ENCODE measurements around the gene SMURF1.

The SMURF1 gene

DNA sequence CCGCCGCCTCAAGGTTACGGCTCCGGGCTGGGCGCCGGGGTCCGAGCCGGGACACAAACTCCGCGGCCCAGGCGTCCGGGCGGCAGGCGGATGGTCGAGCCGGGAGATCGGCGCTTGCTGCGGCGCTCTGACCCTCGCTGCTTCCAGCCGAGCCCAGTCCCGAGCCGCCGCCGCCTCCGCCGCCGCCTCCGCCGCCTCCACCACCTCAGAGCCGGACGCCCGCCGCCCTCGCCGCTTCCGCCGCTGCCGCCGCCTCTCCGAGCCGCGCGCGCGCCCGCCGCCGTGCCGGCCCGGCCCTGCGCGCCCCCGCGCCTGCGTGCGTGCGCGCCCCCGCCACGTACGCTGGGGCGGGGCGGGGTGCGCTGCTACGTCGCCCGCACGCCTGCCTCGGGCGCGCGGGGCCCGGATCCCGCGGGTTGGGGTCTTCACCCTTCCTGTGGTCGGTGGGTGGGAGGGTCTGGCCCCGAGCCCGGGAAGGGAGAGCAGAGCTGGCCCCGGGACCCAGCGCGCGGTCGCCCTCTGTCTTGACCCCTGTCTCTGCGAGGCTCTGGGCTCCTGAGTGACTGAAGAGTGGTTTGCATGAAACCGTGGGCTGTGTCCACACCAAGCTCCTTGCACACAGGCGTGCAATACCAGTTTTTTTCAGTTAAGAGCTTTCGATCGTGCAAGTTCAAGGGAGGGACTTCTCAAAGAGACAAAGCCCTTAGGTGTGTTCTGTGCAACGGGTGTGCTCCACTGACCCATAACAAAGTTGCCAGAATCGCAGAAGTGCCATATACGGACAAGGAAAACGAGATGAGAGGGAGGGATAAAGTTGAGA is at the start of gene SMURF1:
TSS of gene SMURF1 (minus strand) at position 256 of the 820 bp plus-strand sequence. CDS start 328 bp downstream, outside the sequence.
- peak; percentile 59 to 87 for DNase-seq

DNA sequence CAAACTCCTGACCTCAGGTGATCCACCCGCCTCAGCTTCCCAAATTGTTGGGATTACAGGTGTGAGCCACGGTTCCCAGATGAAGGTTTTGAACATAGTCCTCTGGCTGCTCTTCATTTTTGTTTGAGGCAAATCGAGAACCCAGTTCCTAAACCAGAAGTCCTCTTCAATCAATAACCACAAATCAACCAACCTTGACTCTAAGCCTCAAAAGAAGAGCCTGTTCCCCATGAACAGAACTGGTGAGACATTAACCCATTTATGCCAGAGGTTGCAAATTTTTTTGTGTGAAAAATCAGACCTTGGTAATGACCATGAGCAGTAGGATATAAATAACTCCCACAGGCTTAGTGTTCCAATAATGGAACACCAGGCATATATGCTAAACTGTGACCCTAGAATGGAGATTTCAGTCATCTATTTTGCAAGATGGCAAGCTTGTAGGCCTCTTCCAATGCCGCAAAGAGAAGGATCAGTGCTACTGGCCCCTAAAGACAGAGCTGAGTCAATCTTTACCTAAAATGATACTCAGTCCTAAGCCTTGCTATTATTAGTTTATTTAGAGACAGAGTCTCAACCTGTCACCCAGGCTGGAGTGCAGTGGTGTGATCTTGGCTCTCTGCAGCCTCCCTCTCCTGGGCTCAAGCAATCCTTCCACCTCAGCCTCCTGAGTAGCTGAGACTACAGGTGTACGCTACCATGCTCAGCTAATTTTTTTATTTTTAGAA is 48.1 kb upstream of the SMURF1 start:
- no peak for DNase-seq

DNA sequence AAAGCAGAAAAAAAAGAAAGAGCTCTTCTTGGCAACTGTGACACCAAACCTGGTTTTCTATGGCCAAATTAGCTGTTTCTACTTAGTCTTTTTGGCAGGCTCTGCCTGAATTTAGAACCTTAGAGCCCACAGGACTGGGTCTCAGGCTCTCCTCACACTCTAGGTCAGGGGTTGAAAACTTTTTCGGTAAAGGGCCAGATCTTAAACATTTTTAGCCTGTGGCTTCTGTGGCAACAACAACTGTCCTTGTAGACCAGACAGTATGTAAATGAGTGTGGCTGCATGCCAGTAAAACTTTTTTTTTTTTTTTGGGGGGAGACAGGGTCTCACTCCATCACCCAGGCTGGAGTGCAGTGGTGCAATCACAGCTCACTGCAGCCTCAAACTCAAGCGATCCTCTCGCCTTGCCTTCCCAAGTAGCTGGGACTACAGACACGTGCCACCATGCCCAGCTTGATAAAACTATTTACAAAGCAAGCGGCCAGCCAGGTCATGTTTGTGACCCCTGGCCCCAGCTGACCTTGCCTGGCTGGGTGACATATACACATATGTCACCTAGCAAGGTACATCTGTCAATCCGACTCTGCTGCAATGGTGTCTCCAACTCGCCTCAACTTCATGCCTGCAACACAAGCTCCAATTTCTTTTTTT is 46.6 kb upstream of the SMURF1 start:
- no peak for DNase-seq

DNA sequence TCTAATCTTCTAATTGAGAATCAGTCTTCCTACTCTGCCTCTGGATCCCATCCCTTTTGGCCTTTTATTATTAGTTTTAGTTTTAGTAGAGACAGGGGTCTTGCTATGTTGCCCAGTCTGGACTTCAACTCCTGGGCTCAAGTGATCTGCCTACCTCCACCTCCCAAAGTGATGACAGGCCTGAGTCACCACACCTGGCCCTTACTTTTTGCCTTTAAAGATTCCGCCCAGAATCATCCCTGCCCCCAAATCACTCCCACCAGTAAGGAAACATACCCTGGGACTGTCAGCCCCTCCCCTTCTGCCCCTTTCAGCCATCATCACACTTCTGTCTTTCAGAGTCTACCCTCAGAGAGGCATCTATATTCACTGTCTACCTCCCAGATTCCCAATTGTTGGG is 45.3 kb upstream of the SMURF1 start:
- no peak for DNase-seq

DNA sequence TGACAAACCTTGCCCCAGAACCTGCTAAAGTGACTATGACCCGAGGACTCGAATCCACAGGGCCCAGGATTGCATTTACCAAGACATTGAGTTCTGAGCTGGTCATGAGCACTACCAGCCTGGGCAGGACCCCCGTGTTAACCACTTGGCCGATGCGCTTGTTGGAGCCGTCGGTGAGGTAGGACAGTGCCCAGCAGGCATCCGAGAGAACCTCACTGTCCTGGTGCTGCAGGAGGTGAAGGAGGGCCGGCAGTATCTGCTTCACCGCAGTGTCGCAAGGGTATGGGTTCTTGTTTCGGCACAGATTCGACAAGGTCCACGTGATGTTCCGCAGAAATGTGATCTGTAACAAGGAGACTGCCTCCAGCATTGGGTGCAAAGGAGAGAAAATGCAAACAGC is 44.3 kb upstream of the SMURF1 start:
- DNase-seq = no peak

DNA sequence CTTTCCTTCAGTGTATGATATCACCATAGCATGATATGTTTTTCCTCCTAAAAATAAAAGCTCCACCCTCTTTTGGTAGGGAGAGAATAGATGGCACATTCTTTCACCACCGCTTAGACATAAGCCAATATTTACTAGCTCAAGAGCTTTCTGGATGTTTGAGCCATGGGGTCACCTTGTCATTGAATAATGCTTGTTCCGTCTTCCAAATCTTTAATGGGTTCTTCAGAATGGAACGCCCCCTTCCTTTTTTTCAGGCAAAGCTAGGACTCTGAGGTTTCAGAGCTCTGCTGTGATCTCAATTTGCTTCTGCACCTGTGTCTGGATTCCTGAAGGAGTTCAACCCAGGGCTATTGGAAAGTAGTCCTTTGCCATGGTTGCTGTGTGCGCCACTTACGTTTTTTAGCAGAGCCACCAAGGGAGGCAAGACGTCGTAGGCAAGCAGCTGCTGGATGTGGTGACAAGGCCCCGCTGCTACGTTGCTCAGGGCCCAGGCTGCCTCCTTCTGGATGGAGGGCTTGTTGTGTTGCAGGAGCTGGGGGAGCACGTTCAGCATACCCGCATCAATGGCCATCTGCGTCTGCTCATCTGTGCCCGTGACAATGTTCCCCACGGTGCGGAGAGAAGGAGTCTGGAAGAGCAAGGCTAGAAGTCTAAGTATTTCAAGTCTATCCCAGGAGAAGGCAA is 40.8 kb upstream of the SMURF1 start:
- DNase-seq = no peak

DNA sequence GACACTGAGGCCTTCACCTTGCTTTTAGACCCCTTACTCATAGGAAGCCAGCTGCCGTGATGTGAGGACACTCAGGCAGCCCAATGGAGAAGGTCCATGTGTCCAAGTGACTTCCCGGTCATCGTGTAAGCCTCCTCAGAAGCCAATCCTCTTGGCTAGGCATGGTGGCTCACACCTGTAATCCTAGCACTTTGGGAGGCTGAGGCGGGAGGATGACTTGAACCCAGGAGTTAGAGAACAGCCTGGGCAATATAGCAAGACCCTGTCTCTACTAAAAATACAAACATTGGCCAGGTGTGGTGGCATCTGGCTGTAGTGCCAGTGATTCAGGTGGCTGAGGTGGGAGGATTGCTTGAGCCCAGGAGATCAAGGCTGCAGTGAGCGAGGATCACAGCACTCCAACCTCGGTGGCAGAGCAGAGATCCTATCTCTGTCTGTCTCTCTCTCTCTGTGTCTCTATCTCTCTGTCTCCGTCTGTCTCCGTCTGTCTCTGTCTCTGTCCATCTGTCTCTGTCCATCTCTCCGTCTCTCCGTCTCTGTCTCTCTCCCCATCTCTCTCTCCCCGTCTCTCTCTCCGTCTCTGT is 36.3 kb upstream of the SMURF1 start:
- no peak for DNase-seq

DNA sequence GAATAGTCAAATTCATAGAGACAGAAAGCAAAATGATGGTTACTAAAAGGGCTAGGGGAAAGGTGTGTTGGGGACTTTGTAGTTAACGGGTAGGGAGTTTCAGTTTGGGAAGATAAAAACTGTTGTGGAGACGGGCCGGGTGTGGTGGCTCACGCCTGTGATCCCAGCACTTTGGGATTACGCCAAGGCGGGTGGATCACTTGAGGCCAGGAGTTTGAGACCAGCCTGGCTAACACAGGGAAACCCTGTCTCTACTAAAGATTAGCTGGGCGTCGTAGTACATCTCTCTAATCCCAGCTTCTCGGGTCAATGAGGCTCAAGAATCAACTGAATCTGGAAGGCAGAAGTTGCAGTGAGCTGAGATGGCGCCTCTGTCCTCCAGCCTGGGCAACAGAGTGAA is 33.3 kb upstream of the SMURF1 start:
- no peak for DNase-seq

DNA sequence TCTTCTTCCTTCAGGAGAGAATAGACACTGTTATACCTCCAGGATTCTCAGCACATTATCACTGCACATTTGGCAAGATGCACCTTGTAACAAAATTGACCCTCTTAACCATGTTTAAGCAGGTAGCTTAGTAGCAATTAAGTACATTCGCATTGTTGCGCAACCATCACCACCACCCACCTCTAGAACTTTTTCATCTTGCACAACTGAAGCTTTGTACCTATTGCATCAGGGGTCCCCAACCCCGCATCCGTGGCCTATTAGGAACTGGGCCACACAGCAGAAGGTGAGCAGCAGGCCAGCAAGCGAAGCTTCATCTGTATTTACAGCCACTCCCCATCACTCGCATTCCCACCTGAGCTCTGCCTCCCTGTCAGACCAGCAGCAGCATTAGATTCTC is 29.9 kb upstream of the SMURF1 start:
- DNase-seq = no peak

DNA sequence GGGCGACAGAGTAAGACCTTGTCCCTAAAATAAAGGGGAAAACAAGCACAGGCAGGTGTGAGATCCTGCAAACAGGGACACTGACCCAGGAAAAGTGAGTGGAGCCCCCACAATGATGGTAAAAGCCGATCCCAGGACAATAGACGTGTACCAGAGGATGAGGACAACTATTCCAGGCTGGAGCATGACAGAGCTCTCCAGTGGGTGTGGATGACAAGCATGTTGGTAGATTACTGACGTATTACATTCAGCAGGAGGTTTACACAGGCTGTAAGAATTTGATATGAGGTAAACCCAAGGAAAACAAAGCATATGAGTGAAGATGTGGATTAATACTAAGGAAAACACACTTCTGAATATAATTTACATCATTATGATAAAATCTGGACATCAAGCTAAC is 27.8 kb upstream of the SMURF1 start:
- DNase-seq = no peak

DNA sequence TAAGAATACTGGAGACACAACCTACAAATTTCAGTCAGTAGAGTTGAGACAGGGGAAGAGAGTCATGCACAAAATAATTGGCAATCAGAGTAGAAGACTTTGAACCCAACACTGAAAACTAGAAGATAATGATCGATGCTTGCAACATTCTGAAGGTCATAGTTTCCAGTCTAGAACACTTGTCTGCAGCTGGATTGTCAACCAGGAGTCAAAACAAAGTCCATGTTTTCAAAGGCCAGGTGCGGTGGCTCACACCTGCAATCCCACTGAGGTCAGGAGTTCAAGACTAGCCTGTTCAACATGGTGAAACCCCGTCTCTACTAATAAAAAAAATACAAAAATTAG is 26.8 kb upstream of the SMURF1 start:
- no peak for DNase-seq

DNA sequence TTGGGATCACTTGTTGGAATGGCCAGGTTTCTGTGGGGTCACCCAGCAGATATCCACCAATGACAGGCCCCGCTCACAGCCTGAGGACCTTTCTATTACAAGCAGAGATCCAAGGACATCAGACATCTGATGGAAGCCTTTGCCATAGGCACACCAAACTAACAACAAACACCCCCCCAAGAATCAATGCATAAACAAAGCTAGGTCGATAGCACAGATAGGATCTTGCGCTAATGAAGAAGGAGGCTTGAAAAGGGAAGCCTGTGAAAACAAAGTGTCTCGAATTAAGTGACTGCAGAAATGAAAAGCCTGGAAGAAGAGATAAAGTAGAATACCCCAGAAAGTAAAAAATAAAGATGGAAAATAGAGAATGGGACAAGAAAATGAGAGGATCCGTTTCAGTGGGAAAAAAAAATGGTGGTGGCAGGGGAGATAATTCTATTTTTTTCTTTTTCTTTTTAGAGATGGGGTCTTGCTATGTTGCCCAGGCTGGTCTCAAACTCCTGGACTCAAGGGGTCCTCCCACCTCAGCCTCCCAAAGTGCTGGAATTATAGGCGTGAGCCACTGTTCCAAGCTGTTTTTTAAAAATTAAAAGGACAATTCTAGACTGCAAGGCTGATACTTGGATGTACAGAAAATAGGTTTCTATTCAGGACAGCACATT is 26.3 kb upstream of the SMURF1 start:
- DNase-seq = no peak

DNA sequence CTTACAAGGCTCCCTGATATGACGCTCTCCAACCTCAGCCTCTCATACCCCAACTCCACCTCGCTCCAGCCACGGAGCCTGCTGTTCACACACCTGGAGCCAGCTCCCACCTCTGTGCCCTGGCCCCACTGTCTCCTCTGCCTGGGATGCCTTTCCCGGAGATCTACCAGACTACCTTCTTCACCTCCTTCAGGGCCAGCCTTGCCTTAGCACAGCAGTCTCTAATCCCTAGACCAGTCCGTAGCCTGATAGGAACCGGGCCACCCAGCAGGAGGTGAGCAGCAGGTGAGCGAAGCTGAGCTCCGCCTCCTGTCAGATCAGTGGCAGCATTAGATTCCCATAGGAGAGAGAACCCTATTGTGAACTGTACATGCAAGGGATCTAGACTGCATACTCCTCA is 23.2 kb upstream of the SMURF1 start:
- DNase-seq = no peak

DNA sequence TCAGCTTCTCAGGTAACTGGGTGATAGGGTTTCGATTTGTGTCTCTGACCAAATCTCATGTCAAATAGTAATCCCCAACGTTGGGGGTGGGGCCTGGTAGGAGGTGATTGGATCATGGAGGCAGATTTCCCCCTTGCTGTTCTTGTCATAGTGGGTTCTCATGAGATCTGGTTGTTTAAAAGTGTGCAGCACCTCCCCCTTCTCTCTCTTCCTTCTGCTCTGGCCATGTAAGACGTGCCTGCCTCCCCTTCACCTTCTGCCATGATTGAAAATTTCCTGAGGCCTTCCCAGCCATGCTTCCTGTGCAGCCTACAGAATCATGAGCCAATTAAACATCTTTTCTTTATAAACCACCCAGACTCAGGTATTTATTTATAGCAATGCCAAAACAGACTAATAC is 21.9 kb upstream of the SMURF1 start:
- DNase-seq = no peak

DNA sequence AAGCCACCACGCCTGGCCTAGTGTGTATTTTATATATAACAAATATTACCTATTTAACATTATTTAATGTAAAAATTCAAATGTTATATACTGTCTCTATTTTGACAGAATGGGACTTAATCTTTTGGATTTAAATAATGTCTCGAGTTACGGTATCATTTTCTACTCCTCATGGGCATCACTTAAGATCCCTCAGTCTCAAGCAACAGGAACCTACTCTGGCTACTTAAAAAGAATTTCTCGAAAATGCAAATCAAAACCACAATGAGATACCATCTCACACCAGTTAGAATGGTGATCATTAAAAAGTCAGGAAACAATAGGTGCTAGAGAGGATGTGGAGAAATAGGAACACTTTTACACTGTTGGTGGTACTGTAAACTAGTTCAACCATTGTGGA is 19.8 kb upstream of the SMURF1 start:
- peak; percentile 11 to 46 for DNase-seq

DNA sequence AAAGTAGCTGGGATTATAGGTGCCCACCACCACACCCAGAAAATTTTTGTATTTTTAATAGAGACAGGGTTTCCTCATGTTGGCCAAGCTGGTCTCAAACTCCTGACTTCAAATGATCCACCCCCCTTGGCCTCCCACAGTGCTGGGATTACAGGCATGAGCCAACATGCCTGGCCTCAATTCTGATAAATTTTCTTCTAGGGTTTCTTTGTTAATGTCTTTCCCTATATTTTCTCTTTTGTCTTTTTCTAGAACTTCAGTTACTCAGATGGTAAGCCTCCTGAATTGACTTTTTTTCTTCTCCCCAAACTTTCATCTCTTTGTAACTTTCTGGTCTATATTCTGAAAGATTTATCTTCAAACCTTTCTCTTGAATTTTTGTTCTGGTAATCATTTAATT is 12.7 kb upstream of the SMURF1 start:
- no peak for DNase-seq

DNA sequence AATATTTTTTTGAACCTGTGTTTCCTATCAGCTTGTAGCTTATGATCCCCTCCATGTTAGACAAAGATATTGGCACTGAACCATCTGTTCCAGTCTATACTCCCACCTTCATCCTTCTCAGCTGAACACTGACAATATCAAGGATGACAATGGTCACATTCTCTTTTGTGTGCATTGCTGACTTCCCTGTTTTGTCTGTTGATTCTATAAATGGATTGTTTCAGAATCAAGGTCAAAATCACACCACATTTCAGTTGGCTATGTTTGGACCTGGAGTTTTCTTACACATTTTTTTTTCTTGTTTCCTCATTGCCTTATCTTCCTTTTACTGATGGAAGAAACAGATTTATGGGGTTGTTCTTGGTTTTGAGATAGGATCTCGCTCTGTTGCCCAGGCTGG is 11.3 kb upstream of the SMURF1 start:
- no peak for DNase-seq

DNA sequence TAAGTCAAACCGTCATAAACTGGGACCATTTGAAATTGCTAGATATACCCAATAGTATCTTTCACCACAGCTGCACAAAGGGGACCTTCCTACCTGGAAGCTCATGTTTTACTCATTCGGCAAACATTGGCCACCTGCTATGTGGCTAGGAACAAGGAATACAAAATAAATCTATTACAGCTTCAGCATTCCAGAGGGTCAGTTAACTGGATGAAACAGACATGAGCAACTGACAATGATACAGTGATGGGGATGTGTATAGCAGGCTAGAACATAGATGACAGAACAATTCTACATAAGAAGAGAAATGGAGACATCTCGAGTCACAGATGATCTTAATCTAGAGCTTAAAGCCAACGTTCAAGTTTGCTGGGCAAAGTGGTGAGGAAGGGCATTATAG is 3.1 kb upstream of the SMURF1 start:
- no peak for DNase-seq

DNA sequence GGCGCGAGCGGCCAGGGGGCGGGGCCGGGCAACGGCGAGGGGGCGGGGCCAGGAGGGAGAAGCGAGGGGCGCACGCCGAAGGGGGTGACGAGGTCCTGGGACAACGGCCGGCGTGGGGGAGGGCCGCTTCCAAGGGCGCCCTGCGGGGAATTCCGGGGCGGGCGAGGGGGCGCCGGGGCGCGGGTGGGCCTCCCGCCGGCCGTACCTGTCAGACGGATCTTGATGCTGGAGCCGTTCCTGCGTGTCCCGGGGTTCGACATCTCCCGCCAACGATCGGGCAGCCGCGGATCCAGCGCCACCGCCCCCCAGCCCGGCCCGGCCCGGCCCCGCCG is 421 bp downstream of the SMURF1 start:
- no peak for DNase-seq

DNA sequence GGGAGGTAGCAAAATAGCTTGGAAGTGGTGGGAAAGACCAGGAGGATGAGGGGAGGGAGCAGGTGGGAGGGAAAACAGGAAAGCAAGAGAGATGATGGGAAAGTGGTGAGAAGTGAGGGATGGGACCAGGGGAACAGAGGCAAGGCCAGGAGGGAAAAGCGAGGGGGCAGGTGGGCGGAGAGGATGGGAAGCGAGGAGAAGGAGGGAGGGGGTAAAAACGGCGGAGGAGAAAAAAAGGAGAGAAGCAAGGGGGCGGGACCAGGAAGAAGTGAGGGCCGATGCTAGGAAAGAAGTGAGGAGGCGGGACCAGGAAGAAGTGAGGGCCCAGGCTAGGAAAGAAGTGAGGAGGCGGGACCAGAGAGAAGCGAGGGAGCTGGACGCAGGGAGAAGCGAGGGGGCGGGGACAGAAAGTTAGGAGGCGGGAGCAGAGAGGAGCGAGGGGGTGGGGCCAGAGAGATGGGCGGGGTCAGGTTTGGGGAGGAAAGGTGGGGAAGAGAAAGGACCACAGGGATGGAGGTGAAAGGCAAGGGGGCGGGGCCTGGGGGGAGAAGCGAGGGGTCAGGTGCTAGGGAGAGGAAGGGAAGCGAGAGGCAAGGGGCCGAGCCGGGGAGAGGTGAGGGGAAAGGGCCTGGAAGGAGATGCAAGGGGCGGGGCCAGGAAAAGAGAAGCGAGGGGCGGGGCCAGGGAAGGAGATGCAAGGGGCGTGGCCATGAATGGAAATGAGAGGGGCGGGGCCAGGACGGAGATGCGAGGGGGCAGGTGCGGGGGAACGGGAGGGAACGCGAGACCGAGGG is 984 bp downstream of the SMURF1 start:
- DNase-seq = peak; percentile 67 to 96

DNA sequence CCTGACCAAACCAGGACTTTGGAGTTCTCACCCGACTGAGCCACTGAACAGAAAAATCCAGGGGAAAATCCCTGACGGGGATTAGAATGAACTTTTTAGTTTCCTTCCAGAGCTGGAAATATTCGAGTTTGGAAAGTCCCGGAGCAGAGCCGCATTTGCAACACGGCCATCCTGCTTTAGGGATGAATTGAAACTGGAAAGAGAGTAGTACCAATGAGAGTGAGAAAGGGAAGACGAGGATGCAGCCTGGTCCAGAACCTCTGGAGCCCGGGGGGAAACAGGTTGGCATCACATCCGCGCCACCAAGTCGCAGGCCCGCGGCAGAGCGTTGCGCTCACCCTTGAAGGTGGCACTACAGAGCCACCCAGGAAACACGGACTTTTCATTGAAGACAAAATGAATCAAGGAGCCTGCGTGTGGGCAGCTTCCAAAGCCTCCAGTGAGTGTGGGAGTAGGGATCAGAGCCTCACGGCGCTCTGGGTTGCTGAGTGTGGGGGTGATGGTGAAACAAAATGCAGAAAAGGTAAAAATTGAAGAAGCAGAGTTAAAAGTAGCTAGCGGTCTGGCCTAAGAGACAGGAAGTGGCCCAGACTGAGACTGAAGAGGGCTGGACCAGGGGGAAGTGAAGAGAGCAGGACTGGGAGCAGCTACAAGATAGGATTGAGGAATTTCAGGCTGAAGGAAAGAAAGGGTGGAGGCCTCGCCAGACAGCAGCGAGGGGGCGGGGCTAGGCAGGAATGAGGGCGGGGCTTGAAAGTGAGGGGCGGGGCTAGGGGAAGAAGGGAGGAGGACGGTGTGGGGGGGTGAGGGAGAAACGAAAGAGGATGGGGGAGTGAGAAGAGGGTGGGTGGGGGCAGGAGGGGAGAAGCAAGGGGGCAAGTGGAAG is 1.8 kb downstream of the SMURF1 start:
- peak in 1 of 2 experiments; percentile 28 for DNase-seq

Measured in NCI-H526 (cell line).